SK-N-SH (cell line): ENCODE measurements around the gene EPB41L2. TPM values are rescaled to one million over a fixed set of nuclear protein-coding genes. Genes with fewer than 3 reads are reported as not detected.

Experiments
- CTCF ChIA-PET: fragments of 300-600, 350-600 bp; formaldehyde crosslinking; extraction: SDS; loops from one replicate; lab custom pipeline; 2021; lab: Yijun Ruan, JAX
- POLR2A ChIA-PET: fragments of 350-600 bp; sonication (Branson Sonifier 250); formaldehyde crosslinking; extraction: SDS; loops from one replicate; lab custom pipeline; 2020; ENCODE audit warnings: antibody characterized with exemption, inconsistent platforms; lab: Yijun Ruan, JAX
- DNase-seq: peaks from one replicate; pipeline ENCODE4 v3.0.0; 2012
- H2AFZ ChIP-seq: fragments of 200-600 bp; sonication (generic); 2 replicates; pipeline ENCODE4 v1.8.1; 2016; ENCODE audit warnings: antibody characterized with exemption, mild to moderate bottlenecking, low read depth
- H3F3A ChIP-seq: fragments of 200-600 bp; sonication (generic); replicated peaks from 2 replicates; pipeline ENCODE3; 2016; ENCODE audit warnings: antibody characterized with exemption, mild to moderate bottlenecking; ENCODE audit not compliant: insufficient read depth
- H3K27ac ChIP-seq, 2 experiments: fragments of 200-500 bp in 1 of 2; fragments of 200-600 bp in 1 of 2; sonication (Bioruptor generic) in 1 of 2; sonication (generic), shearing (Covaris generic) in 1 of 2; 2 replicates each; pipeline versions ENCODE4 v1.5.1 to v1.6.1; 2014 to 2016; ENCODE audit warnings: low read depth in 2 of 2, inconsistent platforms in 1 of 2, low read length in 1 of 2, mild to moderate bottlenecking in 1 of 2, mixed read lengths in 1 of 2
- H3K27me3 ChIP-seq: fragments of 200-600 bp; sonication (generic), shearing (Covaris generic); 2 replicates; pipeline ENCODE4 v1.6.1; 2016; ENCODE audit warnings: mixed run types; ENCODE audit not compliant: insufficient read depth
- H3K36me3 ChIP-seq, 2 experiments: fragments of 200-500 bp in 1 of 2; fragments of 200-600 bp in 1 of 2; sonication (Bioruptor generic) in 1 of 2; sonication (generic) in 1 of 2; replicated peaks in 1 of 2; 2 replicates each; pipeline versions ENCODE3 to v1.5.1; 2014 to 2016; ENCODE audit warnings: low read length in 1 of 2, mild to moderate bottlenecking in 1 of 2; ENCODE audit not compliant: insufficient read depth in 2 of 2, control insufficient read depth in 1 of 2
- H3K4me1 ChIP-seq, 2 experiments: fragments of 200-500 bp in 1 of 2; fragments of 200-600 bp in 1 of 2; sonication (Bioruptor generic) in 1 of 2; sonication (generic), shearing (Covaris generic) in 1 of 2; 2 replicates each; pipeline versions ENCODE4 v1.5.1 to v1.6.1; 2014 to 2016; ENCODE audit warnings: low read depth in 1 of 2, low read length in 1 of 2, mixed run types in 1 of 2; ENCODE audit not compliant: insufficient read depth in 2 of 2, control insufficient read depth in 1 of 2
- H3K4me2 ChIP-seq: fragments of 200-600 bp; sonication (generic), shearing (Covaris generic); 2 replicates; pipeline ENCODE4 v1.6.1; 2017; ENCODE audit warnings: mixed run types
- H3K4me3 ChIP-seq, 2 experiments: fragments of 200-500 bp in 1 of 2; fragments of 200-600 bp in 1 of 2; sonication (Bioruptor generic) in 1 of 2; sonication (generic), shearing (Covaris generic) in 1 of 2; 2 replicates each; pipeline versions ENCODE4 v1.5.1 to v1.8.1; 2014 to 2016; ENCODE audit warnings: low read depth in 2 of 2, inconsistent platforms in 1 of 2, low read length in 1 of 2, mild to moderate bottlenecking in 1 of 2, mixed read lengths in 1 of 2, moderate library complexity in 1 of 2
- H3K79me2 ChIP-seq: fragments of 200-600 bp; sonication (generic); 2 replicates; pipeline ENCODE4 v1.8.1; 2017; ENCODE audit warnings: mild to moderate bottlenecking; ENCODE audit not compliant: insufficient read depth
- H3K9ac ChIP-seq: fragments of 200-600 bp; sonication (generic); 2 replicates; pipeline ENCODE4 v1.6.1; 2017; ENCODE audit warnings: mixed run types
- H3K9me2 ChIP-seq: fragments of 200-600 bp; sonication (generic); 2 replicates; pipeline ENCODE4 v1.6.1; 2017; ENCODE audit warnings: mixed run types
- H3K9me3 ChIP-seq: fragments of 200-600 bp; sonication (generic); 2 replicates; pipeline ENCODE4 v1.6.1; 2017; ENCODE audit warnings: mixed run types, mild to moderate bottlenecking, moderate library complexity
- H4K20me1 ChIP-seq: fragments of 200-600 bp; sonication (generic); 2 replicates; pipeline ENCODE4 v1.6.1; 2017; ENCODE audit warnings: mild to moderate bottlenecking, mixed run types; ENCODE audit not compliant: insufficient read depth
- CHD2 ChIP-seq: fragments of 150-350 bp; IDR thresholded peaks from 2 replicates; pipeline ENCODE4 v1.6.1; 2018; ENCODE audit warnings: low read length; ENCODE audit not compliant: partially characterized antibody
- EP300 ChIP-seq, 2 experiments: IDR thresholded peaks; 2 replicates each; pipeline versions ENCODE4 v1.4.0 to v1.6.1; 2012; ENCODE audit warnings: borderline replicate concordance in 1 of 2, low read depth in 1 of 2, low read length in 1 of 2
- FOSL2 ChIP-seq: IDR thresholded peaks from 2 replicates; pipeline ENCODE4 v1.4.0; 2012; ENCODE audit warnings: low read depth, mild to moderate bottlenecking, moderate library complexity, borderline replicate concordance
- GABPA ChIP-seq: IDR thresholded peaks from 2 replicates; pipeline ENCODE4 v1.4.0; 2012; ENCODE audit warnings: low read depth, mild to moderate bottlenecking
- JUND ChIP-seq: IDR thresholded peaks from 2 replicates; pipeline ENCODE4 v1.4.0; 2012
- NRF1 ChIP-seq: IDR thresholded peaks from 2 replicates; pipeline ENCODE4 v1.6.1; 2012; ENCODE audit warnings: low read depth, mild to moderate bottlenecking, low read length
- RCOR1 ChIP-seq: fragments of 150-350 bp; IDR thresholded peaks from 2 replicates; pipeline ENCODE4 v1.6.1; 2017; ENCODE audit warnings: antibody characterized with exemption, low read length
- RFX5 ChIP-seq: IDR thresholded peaks from 2 replicates; pipeline ENCODE4 v1.6.1; 2012; ENCODE audit warnings: mild to moderate bottlenecking, improper control_type of control experiment, low read length
- SMC3 ChIP-seq: IDR thresholded peaks from 2 replicates; pipeline ENCODE4 v1.6.1; 2012; ENCODE audit warnings: low read depth, low read length, improper control_type of control experiment
- YY1 ChIP-seq: IDR thresholded peaks from 2 replicates; pipeline ENCODE4 v1.4.0; 2012; ENCODE audit warnings: low read depth, mild to moderate bottlenecking
- WGBS: methylation state at CpG from one replicate; pipeline ENCODE4 v1.1.6; 2017; ENCODE audit warnings: low lambda C conversion rate; 5-methylcytosine and 5-hydroxymethylcytosine counted together
- polyA plus RNA-seq, 3 experiments: library from polyadenylated mRNA; depleted of rRNA; stranded (reverse); fragments of >200 nt; gene quantifications; 2 replicates each; pipeline ENCODE4 v1.2.3, GENCODE V29; 2012
- TF ChIP-seq, protein P1 (sequence below): IDR thresholded peaks from 2 replicates; pipeline ENCODE4 v1.4.0; 2012; ENCODE audit warnings: low read depth, borderline replicate concordance
- TF ChIP-seq, protein P2 (sequence below): IDR thresholded peaks from 2 replicates; pipeline ENCODE4 v1.4.0; 2012; ENCODE audit warnings: low read depth
- TF ChIP-seq, protein P3 (sequence below): fragments of 200-600 bp; sonication (generic); IDR thresholded peaks from 2 replicates; pipeline ENCODE4 v1.6.1; 2017; ENCODE audit warnings: antibody characterized with exemption, mild to moderate bottlenecking, moderate library complexity
- TF ChIP-seq, protein P4 (sequence below): IDR thresholded peaks from 2 replicates; pipeline ENCODE4; 2012
- TF ChIP-seq, protein P5 (sequence below): IDR thresholded peaks from 2 replicates; pipeline ENCODE4 v1.4.0; 2012; ENCODE audit warnings: low read depth, borderline replicate concordance

The EPB41L2 gene
- polyA plus RNA-seq, 1 of the 3 experiments (the other 2 are of a cell fraction), result 1.4 TPM

DNA sequence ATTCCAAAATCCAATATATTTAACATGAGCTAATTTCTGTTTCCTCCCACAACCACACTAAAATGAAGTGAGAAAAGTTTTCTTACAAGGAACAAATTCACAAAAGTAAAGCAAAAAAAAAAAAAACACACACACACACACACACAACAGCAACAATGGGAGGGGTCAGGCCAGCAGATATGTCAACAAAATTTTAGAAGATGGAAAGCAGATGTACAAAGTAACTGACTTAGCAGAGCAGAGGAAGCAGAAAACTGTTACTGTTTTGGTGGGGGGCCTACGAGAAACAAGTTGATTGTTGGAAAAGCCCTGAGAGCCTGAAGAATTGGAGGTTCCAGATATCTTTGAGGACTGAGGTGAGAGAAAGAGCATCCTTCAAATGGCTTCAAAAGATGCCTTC, 11.7 kb downstream of the EPB41L2 start:
- H3K36me3 ChIP-seq, result no peaks in the 10 kb centered on the region
- no peak for TF ChIP-seq RCOR1
- TF ChIP-seq SMC3, result no peak
- TF ChIP-seq GABPA, result no peak
- no peak for TF ChIP-seq YY1
- TF ChIP-seq, protein P1, sequence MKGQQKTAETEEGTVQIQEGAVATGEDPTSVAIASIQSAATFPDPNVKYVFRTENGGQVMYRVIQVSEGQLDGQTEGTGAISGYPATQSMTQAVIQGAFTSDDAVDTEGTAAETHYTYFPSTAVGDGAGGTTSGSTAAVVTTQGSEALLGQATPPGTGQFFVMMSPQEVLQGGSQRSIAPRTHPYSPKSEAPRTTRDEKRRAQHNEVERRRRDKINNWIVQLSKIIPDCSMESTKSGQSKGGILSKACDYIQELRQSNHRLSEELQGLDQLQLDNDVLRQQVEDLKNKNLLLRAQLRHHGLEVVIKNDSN, result no peak
- TF ChIP-seq, protein P2, sequence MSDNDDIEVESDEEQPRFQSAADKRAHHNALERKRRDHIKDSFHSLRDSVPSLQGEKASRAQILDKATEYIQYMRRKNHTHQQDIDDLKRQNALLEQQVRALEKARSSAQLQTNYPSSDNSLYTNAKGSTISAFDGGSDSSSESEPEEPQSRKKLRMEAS, result no peak
- TF ChIP-seq, protein P3, sequence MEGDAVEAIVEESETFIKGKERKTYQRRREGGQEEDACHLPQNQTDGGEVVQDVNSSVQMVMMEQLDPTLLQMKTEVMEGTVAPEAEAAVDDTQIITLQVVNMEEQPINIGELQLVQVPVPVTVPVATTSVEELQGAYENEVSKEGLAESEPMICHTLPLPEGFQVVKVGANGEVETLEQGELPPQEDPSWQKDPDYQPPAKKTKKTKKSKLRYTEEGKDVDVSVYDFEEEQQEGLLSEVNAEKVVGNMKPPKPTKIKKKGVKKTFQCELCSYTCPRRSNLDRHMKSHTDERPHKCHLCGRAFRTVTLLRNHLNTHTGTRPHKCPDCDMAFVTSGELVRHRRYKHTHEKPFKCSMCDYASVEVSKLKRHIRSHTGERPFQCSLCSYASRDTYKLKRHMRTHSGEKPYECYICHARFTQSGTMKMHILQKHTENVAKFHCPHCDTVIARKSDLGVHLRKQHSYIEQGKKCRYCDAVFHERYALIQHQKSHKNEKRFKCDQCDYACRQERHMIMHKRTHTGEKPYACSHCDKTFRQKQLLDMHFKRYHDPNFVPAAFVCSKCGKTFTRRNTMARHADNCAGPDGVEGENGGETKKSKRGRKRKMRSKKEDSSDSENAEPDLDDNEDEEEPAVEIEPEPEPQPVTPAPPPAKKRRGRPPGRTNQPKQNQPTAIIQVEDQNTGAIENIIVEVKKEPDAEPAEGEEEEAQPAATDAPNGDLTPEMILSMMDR, result no peak
- TF ChIP-seq FOSL2, result no peak
- TF ChIP-seq RFX5, result no peak
- TF ChIP-seq JUND, result no peak
- TF ChIP-seq NRF1, result no peak
- no peak overlapping the region for H3K4me2 ChIP-seq
- H3F3A ChIP-seq, result no peaks in the 10 kb centered on the region
- no peaks in the 10 kb centered on the region for H4K20me1 ChIP-seq
- no peak overlapping the region for H3K4me3 ChIP-seq
- 21% methylated on average over 1 of the region's 1 CpG for WGBS
- no peak overlapping the region for H2AFZ ChIP-seq
- no peaks in the 10 kb centered on the region for H3K79me2 ChIP-seq
- no peak overlapping the region for H3K9ac ChIP-seq
- peaks cover 12% of the 10 kb centered on the region; the same call in 1 of the 2 replicates for H3K27me3 ChIP-seq
- no peaks in the 10 kb centered on the region; a peak in 1 of 4 replicates for H3K4me1 ChIP-seq
- CTCF ChIA-PET, result no interaction called here
- POLR2A ChIA-PET, result no interaction called here
- H3K27ac ChIP-seq, result no peak overlapping the region
- H3K9me3 ChIP-seq, result no peaks in the 10 kb centered on the region
- no peak for DNase-seq
- no peaks in the 10 kb centered on the region for H3K9me2 ChIP-seq

DNA sequence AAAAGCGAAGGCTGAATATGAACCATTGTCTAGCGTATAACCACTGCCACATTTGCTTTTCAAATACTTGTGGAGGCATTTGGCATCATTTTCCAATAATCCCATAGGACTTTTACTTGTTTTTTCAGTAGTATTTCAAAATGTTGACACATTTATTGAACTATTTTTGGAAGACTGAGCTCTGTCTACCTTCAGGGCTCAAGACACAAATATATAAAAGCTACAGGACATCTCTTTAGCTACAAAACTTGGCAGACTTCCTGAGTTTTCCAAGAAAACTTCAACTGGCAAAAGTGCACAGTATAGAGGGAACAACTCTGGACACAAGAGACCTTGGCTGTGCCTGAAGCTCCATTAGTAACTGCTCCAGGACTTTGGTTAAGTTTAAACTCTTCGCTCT, 13.4 kb downstream of the EPB41L2 start:
- POLR2A ChIA-PET, result no interaction called here
- H4K20me1 ChIP-seq, result no peaks in the 10 kb centered on the region
- CTCF ChIA-PET, result no interaction called here
- peaks cover 12% of the 10 kb centered on the region; the same call in 1 of the 2 replicates for H3K27me3 ChIP-seq
- H3K9me3 ChIP-seq, result no peaks in the 10 kb centered on the region
- no peaks in the 10 kb centered on the region for H3K79me2 ChIP-seq
- H3K27ac ChIP-seq, result no peak overlapping the region
- H3K36me3 ChIP-seq, result no peaks in the 10 kb centered on the region
- H3K9me2 ChIP-seq, result no peaks in the 10 kb centered on the region
- H3K4me2 ChIP-seq, result no peak overlapping the region
- H3F3A ChIP-seq, result no peaks in the 10 kb centered on the region
- TF ChIP-seq, protein P4, sequence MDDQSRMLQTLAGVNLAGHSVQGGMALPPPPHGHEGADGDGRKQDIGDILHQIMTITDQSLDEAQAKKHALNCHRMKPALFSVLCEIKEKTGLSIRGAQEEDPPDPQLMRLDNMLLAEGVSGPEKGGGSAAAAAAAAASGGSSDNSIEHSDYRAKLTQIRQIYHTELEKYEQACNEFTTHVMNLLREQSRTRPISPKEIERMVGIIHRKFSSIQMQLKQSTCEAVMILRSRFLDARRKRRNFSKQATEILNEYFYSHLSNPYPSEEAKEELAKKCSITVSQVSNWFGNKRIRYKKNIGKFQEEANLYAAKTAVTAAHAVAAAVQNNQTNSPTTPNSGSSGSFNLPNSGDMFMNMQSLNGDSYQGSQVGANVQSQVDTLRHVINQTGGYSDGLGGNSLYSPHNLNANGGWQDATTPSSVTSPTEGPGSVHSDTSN, result no peak
- no peak for TF ChIP-seq CHD2
- no peak for TF ChIP-seq EP300 (IDR thresholded peaks at IDR 0.05; ENCODE audit: borderline replicate concordance in 1 of 2, low read depth in 1 of 2, low read length in 1 of 2)
- no peak for TF ChIP-seq SMC3
- no peak for TF ChIP-seq GABPA
- TF ChIP-seq, protein P5, sequence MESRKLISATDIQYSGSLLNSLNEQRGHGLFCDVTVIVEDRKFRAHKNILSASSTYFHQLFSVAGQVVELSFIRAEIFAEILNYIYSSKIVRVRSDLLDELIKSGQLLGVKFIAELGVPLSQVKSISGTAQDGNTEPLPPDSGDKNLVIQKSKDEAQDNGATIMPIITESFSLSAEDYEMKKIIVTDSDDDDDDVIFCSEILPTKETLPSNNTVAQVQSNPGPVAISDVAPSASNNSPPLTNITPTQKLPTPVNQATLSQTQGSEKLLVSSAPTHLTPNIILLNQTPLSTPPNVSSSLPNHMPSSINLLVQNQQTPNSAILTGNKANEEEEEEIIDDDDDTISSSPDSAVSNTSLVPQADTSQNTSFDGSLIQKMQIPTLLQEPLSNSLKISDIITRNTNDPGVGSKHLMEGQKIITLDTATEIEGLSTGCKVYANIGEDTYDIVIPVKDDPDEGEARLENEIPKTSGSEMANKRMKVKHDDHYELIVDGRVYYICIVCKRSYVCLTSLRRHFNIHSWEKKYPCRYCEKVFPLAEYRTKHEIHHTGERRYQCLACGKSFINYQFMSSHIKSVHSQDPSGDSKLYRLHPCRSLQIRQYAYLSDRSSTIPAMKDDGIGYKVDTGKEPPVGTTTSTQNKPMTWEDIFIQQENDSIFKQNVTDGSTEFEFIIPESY, result no peak
- no peak for TF ChIP-seq YY1
- TF ChIP-seq NRF1, result no peak
- TF ChIP-seq, all 33 proteins: peak for 0
- H2AFZ ChIP-seq, result no peak overlapping the region
- WGBS, result 33% methylated on average over 3 of the region's 3 CpGs
- H3K4me1 ChIP-seq, result no peaks in the 10 kb centered on the region; a peak in 1 of 4 replicates
- no peak overlapping the region for H3K9ac ChIP-seq
- H3K4me3 ChIP-seq, result no peak overlapping the region
- no peak for DNase-seq
